Uterus (tissue), 2 donors: Measurements from ENCODE around the gene BTBD9.

Source experiments
- POLR2A ChIP-seq, 2 donors: fragments of 450-650 bp; IDR thresholded peaks; one replicate each; pipeline ENCODE4 v1.6.1; 2016; ENCODE audit warnings: antibody characterized with exemption in 2 of 2, mild to moderate bottlenecking in 1 of 2, moderate library complexity in 1 of 2
- TF ChIP-seq, protein P1 (sequence below), 4 experiments: fragments of 200-600 bp in 2 of 4; fragments of 450-650 bp in 2 of 4; sonication (generic) in 2 of 4; IDR thresholded peaks; one replicate each; pipeline ENCODE4 v1.5.1; 2016 to 2019; ENCODE audit warnings: antibody characterized with exemption in 4 of 4, mild to moderate bottlenecking in 2 of 4, moderate library complexity in 1 of 4

DNA sequence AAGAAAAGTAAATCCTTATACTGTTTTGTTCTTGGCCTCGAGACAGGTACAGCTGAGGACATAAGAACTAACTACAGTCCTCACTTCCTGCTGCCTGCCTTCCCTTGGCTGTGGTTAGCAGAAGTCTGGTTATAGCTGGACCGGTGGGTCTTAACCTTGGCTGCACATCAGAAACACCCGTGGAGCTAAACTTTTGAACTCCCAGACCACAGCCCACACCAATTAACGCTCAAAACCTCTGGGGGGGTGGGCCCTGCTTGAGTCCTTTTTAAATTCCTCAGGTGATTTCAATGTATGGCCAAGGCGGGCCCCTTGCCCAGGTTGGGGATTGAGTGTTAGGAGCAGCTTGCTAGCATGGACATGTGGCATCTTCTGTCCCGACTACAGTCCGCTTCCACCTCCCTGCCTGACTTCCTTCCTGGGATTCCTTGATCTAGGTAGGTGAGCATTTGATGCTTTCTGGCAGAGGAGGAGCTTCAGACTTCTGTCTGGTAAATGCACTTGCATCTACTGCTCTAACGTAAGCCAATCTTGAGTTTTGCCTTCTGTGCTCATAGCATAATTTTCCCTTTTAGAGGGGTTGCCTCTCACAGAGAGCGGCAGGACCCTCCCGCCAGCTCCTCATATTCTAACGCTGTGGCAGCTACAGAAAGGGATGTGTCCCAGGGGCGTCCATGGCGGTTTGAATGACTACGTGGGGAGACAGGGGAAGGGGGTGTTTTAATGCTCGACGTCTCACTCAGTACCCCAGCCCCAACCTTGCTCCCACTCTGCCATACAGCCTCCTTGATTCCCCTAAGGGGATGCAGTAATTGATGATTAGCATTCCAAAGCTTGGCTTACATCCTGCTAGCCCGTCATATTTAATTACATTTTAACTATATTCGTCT is 430.1 kb downstream of the BTBD9 start:
- TF ChIP-seq, protein P1, sequence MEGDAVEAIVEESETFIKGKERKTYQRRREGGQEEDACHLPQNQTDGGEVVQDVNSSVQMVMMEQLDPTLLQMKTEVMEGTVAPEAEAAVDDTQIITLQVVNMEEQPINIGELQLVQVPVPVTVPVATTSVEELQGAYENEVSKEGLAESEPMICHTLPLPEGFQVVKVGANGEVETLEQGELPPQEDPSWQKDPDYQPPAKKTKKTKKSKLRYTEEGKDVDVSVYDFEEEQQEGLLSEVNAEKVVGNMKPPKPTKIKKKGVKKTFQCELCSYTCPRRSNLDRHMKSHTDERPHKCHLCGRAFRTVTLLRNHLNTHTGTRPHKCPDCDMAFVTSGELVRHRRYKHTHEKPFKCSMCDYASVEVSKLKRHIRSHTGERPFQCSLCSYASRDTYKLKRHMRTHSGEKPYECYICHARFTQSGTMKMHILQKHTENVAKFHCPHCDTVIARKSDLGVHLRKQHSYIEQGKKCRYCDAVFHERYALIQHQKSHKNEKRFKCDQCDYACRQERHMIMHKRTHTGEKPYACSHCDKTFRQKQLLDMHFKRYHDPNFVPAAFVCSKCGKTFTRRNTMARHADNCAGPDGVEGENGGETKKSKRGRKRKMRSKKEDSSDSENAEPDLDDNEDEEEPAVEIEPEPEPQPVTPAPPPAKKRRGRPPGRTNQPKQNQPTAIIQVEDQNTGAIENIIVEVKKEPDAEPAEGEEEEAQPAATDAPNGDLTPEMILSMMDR (IDR thresholded peaks at IDR 0.05) = no peak
- no peak for TF ChIP-seq POLR2A (IDR thresholded peaks at IDR 0.05)
